AG04449 (cell line): ENCODE measurements around the gene CITED2.

ENCODE experiments used
- CTCF ChIA-PET: fragments of 350-600 bp; formaldehyde crosslinking; extraction: SDS; loops from one replicate; lab custom pipeline; 2021; ENCODE audit warnings: antibody characterized with exemption; lab: Yijun Ruan, JAX
- POLR2A ChIA-PET: fragments of 400-600, 350-600 bp; formaldehyde crosslinking; extraction: SDS; loops from one replicate; lab custom pipeline; 2020; ENCODE audit warnings: antibody characterized with exemption, inconsistent platforms; lab: Yijun Ruan, JAX
- DNase-seq: peaks from one replicate; pipeline ENCODE4 v3.0.0-alpha.2; 2010; ENCODE audit warnings: low read depth, low spot score
- H3K4me3 ChIP-seq: 2 replicates; pipeline ENCODE4 v1.5.1; 2011; ENCODE audit warnings: low read depth, mild to moderate bottlenecking, control low read depth, low read length
- TF ChIP-seq, protein P1 (sequence below): IDR thresholded peaks from one replicate; pipeline ENCODE4 v1.5.1; 2011; ENCODE audit warnings: mild to moderate bottlenecking, moderate library complexity, low read length, control low read depth, inconsistent platforms; ENCODE audit not compliant: insufficient read depth; ENCODE audit errors: missing control alignments

The CITED2 gene

DNA sequence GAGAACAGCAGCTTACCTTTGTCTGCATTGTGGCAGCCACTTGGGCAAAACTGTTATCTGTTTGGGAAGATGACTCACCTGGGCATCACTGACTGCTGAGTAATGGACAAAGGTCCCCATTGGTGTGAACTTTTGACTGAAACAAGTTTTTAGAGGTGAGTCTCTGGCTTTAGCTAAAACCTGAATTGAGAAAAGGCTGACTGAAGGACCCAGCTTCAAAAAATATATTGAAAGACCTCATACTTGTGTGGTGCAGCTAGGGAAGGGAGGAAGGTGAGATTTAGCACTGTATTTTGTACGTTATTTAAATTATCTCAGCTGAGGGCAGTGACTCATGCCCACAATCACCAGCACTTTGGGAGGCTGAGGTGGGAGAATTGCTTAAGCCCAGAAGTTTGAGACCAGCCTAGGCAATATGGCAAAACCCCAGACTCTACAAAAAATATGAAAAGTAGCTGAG, 4.5 kb upstream of the CITED2 start:
- H3K4me3 ChIP-seq: no peak overlapping the region
- TF ChIP-seq, protein P1, sequence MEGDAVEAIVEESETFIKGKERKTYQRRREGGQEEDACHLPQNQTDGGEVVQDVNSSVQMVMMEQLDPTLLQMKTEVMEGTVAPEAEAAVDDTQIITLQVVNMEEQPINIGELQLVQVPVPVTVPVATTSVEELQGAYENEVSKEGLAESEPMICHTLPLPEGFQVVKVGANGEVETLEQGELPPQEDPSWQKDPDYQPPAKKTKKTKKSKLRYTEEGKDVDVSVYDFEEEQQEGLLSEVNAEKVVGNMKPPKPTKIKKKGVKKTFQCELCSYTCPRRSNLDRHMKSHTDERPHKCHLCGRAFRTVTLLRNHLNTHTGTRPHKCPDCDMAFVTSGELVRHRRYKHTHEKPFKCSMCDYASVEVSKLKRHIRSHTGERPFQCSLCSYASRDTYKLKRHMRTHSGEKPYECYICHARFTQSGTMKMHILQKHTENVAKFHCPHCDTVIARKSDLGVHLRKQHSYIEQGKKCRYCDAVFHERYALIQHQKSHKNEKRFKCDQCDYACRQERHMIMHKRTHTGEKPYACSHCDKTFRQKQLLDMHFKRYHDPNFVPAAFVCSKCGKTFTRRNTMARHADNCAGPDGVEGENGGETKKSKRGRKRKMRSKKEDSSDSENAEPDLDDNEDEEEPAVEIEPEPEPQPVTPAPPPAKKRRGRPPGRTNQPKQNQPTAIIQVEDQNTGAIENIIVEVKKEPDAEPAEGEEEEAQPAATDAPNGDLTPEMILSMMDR: no peak
- ChIA-PET POLR2A (interaction anchor here (1.0 to 1.4 kb wide), 2 partner anchors 9 to 153 kb away, joined by 3 to 5 read pairs; no protein-coding TSS in a partner anchor), CTCF (no interaction called here)
- no peak for DNase-seq

DNA sequence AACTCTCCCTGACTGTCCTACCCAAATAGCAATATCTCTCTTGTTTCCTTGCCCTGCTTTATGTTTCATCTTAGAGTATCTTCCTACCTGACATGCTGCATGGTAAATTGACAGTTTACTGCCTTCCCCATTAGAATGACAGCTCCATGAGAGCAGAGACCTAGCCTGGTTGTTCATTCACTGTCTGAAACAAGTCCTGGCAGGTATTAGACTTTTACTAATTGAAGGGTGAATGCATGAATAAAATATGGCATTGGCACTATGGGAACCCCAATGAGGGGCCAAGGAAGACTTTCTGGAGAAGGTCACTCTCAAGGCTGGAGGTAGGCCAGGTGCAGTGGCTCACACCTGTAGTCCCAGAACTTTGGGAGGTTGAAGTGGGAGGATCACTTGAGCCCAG, 3.8 kb upstream of the CITED2 start:
- CTCF ChIA-PET: no interaction called here
- TF ChIP-seq, protein P1: no peak
- no peak overlapping the region for H3K4me3 ChIP-seq
- DNase-seq: no peak
- POLR2A ChIA-PET: interaction anchor here (1.0 to 1.4 kb wide), 2 partner anchors 9 to 153 kb away, joined by 3 to 5 read pairs; no protein-coding TSS in a partner anchor

DNA sequence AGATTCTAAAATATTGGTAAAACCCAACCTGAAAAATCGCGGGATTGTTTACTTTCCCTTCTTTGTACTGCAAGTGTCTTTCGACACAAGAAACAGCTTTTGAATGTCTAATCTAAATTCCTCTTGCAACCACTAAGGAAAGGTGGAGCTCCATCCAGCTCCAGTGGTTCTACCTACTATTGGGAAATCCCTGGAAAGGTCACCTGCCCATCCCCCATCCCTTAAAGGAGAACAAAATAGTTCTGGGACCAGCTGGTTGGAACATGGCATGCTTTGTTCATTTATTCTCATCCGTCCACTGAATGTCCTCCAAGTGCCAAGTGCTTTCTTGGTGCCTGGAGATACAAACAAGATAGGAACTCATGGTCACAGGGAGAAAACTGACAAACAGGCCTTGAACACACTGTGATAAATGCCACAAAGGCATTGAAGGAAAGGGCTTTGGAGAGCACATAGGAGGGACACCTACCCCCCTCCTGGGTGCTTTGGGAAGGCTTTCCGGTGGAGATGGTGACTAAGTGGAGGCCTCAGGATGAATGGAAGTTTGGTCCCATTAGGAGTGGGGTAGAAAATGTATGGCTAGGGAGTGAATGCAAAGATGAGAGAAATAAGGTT, 2.3 kb upstream of the CITED2 start:
- ChIA-PET POLR2A (no interaction called here), CTCF (interaction anchor here (1.2 kb wide), 1 partner anchor 97 kb away, joined by 3 read pairs; no protein-coding TSS in a partner anchor)
- DNase-seq: no peak
- TF ChIP-seq, protein P1: no peak
- H3K4me3 ChIP-seq: peak overlapping the region; percentile 93

DNA sequence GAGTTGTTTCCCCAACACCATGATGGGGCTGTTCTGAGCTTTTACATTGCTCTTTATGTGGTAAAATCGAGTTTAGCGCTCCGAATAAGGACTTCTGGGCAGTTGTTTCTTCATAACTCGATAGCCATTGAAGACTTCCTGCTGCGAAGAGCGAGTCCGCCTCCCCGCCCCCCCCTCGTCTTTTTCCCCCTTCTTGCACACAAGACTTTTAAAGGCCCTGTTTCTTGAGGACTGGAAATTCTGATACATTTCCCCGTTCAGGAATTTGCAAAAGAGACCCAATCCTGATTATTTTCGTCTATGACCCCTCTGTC, 1.5 kb upstream of the CITED2 start:
- peak overlapping the region; percentile 93 for H3K4me3 ChIP-seq
- CTCF ChIA-PET: interaction anchor here (1.1 to 1.4 kb wide), 3 partner anchors 26 to 219 kb away, joined by 3 to 4 read pairs (median 3); no protein-coding TSS in a partner anchor
- TF ChIP-seq, protein P1: no peak
- POLR2A ChIA-PET: interaction anchor here (1.8 to 3.9 kb wide), 9 partner anchors 201 to 1162 kb away, joined by 6 to 52 read pairs (median 26); no protein-coding TSS in a partner anchor
- DNase-seq: no peak

DNA sequence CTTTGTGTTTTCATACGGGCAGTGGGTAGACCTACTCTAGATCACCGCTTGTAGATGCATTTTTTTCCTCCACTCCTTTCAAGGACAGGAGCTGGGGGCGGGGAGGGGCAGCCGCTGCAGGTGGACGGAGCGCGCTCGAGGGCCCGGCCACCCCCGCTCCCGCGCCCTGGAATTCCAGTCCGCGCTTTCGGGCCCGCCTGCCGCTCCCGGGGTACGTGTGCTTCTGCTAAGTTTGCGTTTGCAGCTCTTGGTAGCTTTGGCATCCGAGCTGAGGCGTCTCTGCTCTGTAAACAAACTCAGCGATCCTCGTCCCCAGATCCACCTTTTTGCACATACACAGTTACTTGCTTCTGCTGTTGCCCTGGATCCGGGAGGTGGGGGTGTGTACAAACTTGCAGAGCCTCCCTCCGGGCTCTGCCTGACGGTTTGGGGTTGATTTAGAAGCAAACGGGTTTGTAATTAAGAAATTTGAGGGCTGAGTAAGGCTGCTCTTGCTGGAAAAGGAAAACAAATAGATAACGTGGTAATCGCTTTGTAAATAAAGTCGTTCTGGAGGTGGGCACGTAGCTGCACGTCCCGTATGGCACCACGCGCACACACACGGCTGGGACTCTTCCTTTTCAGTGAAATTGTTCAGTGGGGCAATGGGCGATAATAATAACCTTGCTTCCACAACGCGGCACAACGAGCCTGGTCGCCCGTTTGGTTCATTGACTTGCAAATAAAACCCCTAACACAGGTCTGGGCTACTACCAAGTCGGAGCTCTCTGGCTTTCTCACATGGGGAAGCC, 973 bp upstream of the CITED2 start:
- H3K4me3 ChIP-seq: peak overlapping the region; percentile 93
- ChIA-PET POLR2A (interaction anchor here (0.6 to 4.1 kb wide), 55 partner anchors 9 to 1546 kb away, joined by 3 to 54 read pairs (median 8); no protein-coding TSS in a partner anchor), CTCF (interaction anchor here (0.8 to 1.5 kb wide), 7 partner anchors 8 to 692 kb away, joined by 3 to 4 read pairs (median 3); no protein-coding TSS in a partner anchor)
- TF ChIP-seq, protein P1: no peak
- peak; percentile 99 for DNase-seq
